ENCODE results near the gene PLN. TPM values are rescaled to one million over a fixed set of nuclear protein-coding genes. Genes with fewer than 3 reads are reported as not detected.

Gene PLN
- not detected in 5 replicates for total RNA-seq (2022; extraction: Qiagen RNA extraction)

GRCh38 chr6:118548136-118548535 lies at the start of gene PLN:
TSS of gene PLN (plus strand) at chr6:118548296. CDS start at chr6:118558922, 10,626 bp downstream.

Other genes with a start within 250 kb of the PLN start
- 1.3 to 2.2 TPM (median 1.9 TPM) in 5 replicates for gene CEP85L, start 103.3 kb downstream of the PLN start, total RNA-seq (2022; extraction: Qiagen RNA extraction)